ENCODE measurements around the gene C6orf15. TPM values are rescaled to one million over a fixed set of nuclear protein-coding genes. Genes with fewer than 3 reads are reported as not detected.

C6orf15 gene
- total RNA-seq, 1 experiment from 2014 or later, result not detected

DNA sequence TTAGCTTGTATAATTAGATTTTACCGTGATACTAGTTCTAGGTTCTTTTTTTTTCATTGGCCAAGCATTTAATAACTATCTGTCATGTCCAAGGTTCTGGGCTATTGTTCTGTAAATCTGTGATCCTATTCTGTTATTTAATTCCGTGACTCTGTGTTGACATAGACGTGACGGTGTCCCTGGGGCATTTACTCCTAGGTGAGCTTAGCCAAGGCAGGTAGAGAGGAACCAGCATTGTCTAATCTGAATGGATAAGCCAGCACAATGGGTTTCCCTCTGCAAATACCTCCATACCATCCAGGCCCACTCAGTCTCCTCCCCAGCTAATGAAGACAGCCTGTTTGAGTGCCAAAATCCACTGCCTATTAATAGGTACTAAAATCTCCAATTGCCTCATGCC, 16.8 kb upstream of the C6orf15 start:
- H3K36me3 Mint-ChIP-seq, result no peaks in the 10 kb centered on the region
- H3K27ac Mint-ChIP-seq, result no peak overlapping the region
- DNase-seq (ENCODE audit: low spot score), result no peak
- TF ChIP-seq ZNF396 (CRISPR knock-in tag; IDR thresholded peaks at IDR 0.05; ENCODE audit: borderline replicate concordance), result no peak
- TF ChIP-seq, protein P1, sequence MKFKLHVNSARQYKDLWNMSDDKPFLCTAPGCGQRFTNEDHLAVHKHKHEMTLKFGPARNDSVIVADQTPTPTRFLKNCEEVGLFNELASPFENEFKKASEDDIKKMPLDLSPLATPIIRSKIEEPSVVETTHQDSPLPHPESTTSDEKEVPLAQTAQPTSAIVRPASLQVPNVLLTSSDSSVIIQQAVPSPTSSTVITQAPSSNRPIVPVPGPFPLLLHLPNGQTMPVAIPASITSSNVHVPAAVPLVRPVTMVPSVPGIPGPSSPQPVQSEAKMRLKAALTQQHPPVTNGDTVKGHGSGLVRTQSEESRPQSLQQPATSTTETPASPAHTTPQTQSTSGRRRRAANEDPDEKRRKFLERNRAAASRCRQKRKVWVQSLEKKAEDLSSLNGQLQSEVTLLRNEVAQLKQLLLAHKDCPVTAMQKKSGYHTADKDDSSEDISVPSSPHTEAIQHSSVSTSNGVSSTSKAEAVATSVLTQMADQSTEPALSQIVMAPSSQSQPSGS (CRISPR knock-in tag; IDR thresholded peaks at IDR 0.05; ENCODE audit: borderline replicate concordance, low read depth), result no peak
- TF ChIP-seq ZNF671 (CRISPR knock-in tag; IDR thresholded peaks at IDR 0.05), result no peak
- no peak for TF ChIP-seq TEAD1 (CRISPR knock-in tag; IDR thresholded peaks at IDR 0.05)
- TF ChIP-seq NFATC4 (CRISPR knock-in tag; IDR thresholded peaks at IDR 0.05), result no peak
- TF ChIP-seq IRF2 (CRISPR knock-in tag; IDR thresholded peaks at IDR 0.05; ENCODE audit: borderline replicate concordance, low read depth), result no peak
- TF ChIP-seq, protein P2, sequence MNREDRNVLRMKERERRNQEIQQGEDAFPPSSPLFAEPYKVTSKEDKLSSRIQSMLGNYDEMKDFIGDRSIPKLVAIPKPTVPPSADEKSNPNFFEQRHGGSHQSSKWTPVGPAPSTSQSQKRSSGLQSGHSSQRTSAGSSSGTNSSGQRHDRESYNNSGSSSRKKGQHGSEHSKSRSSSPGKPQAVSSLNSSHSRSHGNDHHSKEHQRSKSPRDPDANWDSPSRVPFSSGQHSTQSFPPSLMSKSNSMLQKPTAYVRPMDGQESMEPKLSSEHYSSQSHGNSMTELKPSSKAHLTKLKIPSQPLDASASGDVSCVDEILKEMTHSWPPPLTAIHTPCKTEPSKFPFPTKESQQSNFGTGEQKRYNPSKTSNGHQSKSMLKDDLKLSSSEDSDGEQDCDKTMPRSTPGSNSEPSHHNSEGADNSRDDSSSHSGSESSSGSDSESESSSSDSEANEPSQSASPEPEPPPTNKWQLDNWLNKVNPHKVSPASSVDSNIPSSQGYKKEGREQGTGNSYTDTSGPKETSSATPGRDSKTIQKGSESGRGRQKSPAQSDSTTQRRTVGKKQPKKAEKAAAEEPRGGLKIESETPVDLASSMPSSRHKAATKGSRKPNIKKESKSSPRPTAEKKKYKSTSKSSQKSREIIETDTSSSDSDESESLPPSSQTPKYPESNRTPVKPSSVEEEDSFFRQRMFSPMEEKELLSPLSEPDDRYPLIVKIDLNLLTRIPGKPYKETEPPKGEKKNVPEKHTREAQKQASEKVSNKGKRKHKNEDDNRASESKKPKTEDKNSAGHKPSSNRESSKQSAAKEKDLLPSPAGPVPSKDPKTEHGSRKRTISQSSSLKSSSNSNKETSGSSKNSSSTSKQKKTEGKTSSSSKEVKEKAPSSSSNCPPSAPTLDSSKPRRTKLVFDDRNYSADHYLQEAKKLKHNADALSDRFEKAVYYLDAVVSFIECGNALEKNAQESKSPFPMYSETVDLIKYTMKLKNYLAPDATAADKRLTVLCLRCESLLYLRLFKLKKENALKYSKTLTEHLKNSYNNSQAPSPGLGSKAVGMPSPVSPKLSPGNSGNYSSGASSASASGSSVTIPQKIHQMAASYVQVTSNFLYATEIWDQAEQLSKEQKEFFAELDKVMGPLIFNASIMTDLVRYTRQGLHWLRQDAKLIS (CRISPR knock-in tag; IDR thresholded peaks at IDR 0.05; ENCODE audit: borderline replicate concordance), result no peak
- TF ChIP-seq, protein P3, sequence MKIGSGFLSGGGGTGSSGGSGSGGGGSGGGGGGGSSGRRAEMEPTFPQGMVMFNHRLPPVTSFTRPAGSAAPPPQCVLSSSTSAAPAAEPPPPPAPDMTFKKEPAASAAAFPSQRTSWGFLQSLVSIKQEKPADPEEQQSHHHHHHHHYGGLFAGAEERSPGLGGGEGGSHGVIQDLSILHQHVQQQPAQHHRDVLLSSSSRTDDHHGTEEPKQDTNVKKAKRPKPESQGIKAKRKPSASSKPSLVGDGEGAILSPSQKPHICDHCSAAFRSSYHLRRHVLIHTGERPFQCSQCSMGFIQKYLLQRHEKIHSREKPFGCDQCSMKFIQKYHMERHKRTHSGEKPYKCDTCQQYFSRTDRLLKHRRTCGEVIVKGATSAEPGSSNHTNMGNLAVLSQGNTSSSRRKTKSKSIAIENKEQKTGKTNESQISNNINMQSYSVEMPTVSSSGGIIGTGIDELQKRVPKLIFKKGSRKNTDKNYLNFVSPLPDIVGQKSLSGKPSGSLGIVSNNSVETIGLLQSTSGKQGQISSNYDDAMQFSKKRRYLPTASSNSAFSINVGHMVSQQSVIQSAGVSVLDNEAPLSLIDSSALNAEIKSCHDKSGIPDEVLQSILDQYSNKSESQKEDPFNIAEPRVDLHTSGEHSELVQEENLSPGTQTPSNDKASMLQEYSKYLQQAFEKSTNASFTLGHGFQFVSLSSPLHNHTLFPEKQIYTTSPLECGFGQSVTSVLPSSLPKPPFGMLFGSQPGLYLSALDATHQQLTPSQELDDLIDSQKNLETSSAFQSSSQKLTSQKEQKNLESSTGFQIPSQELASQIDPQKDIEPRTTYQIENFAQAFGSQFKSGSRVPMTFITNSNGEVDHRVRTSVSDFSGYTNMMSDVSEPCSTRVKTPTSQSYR (CRISPR knock-in tag; IDR thresholded peaks at IDR 0.05), result no peak
- TF ChIP-seq, protein P4, sequence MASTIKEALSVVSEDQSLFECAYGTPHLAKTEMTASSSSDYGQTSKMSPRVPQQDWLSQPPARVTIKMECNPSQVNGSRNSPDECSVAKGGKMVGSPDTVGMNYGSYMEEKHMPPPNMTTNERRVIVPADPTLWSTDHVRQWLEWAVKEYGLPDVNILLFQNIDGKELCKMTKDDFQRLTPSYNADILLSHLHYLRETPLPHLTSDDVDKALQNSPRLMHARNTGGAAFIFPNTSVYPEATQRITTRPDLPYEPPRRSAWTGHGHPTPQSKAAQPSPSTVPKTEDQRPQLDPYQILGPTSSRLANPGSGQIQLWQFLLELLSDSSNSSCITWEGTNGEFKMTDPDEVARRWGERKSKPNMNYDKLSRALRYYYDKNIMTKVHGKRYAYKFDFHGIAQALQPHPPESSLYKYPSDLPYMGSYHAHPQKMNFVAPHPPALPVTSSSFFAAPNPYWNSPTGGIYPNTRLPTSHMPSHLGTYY (CRISPR knock-in tag; IDR thresholded peaks at IDR 0.05), result no peak
- no peak for TF ChIP-seq ZNF219 (CRISPR knock-in tag; IDR thresholded peaks at IDR 0.05; ENCODE audit: borderline replicate concordance)
- TF ChIP-seq, protein P5, sequence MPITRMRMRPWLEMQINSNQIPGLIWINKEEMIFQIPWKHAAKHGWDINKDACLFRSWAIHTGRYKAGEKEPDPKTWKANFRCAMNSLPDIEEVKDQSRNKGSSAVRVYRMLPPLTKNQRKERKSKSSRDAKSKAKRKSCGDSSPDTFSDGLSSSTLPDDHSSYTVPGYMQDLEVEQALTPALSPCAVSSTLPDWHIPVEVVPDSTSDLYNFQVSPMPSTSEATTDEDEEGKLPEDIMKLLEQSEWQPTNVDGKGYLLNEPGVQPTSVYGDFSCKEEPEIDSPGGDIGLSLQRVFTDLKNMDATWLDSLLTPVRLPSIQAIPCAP (CRISPR knock-in tag; IDR thresholded peaks at IDR 0.05), result no peak
- TF ChIP-seq NR1H2 (CRISPR knock-in tag; IDR thresholded peaks at IDR 0.05), result no peak
- TF ChIP-seq, protein P6, sequence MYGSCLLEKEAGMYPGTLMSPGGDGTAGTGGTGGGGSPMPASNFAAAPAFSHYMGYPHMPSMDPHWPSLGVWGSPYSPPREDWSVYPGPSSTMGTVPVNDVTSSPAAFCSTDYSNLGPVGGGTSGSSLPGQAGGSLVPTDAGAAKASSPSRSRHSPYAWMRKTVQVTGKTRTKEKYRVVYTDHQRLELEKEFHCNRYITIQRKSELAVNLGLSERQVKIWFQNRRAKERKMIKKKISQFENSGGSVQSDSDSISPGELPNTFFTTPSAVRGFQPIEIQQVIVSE (CRISPR knock-in tag; IDR thresholded peaks at IDR 0.05; ENCODE audit: borderline replicate concordance), result no peak
- TF ChIP-seq GTF2I (CRISPR knock-in tag; conservative IDR thresholded peaks at IDR 0.05), result no peak
- TF ChIP-seq TEAD4 (CRISPR knock-in tag; IDR thresholded peaks at IDR 0.05), result no peak
- H3K9me3 Mint-ChIP-seq, result peaks cover 4% of the 10 kb centered on the region; the same call in 1 of the 2 replicates
- ChIA-PET POLR2A (interaction anchor here (0.6 kb wide), 1 partner anchor 32 kb away, joined by 8 read pairs; no protein-coding TSS in a partner anchor), CTCF (interaction anchor here (0.5 to 6.8 kb wide), 14 partner anchors 8 to 238 kb away, joined by 3 to 90 read pairs (median 4); partner anchors contain the start of genes C6orf15 and PSORS1C1)
- H3K4me1 Mint-ChIP-seq, result peaks cover 39% of the 10 kb centered on the region
- H3K27me3 Mint-ChIP-seq (ENCODE audit: low read depth), result peaks cover 10% of the 10 kb centered on the region
- H3K4me3 Mint-ChIP-seq, result no peak overlapping the region
- ATAC-seq, result no peak

Data from WTC11 (cell line).